ENCODE results near the gene YIPF5.

YIPF5 gene

DNA sequence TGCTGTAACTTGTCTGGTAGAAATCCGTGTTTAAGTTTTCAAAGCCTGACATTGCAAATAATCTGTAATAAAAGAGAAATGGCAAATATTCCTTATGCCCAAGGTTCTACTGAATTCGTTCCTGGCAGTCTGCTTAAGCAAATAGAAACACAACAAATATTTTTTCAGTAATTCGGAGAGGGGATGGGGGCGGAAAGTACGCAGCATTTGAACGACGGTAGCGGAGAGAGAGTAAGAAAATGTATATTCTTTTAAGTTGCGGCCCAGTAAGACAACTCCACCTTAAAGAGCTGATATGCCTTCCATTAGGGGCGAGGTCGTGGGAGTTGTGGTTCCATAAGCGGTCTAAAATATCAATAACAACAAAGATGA is 569 bp downstream of the YIPF5 start:
- peak overlapping the region; percentile 97 for H3K4me3 ChIP-seq (ENCODE audit: low read depth, low read length)
- in situ Hi-C loops (cut with HindIII; ENCODE audit: low sequenced_read_pairs), result no loop called here
- TF ChIP-seq, protein P1, sequence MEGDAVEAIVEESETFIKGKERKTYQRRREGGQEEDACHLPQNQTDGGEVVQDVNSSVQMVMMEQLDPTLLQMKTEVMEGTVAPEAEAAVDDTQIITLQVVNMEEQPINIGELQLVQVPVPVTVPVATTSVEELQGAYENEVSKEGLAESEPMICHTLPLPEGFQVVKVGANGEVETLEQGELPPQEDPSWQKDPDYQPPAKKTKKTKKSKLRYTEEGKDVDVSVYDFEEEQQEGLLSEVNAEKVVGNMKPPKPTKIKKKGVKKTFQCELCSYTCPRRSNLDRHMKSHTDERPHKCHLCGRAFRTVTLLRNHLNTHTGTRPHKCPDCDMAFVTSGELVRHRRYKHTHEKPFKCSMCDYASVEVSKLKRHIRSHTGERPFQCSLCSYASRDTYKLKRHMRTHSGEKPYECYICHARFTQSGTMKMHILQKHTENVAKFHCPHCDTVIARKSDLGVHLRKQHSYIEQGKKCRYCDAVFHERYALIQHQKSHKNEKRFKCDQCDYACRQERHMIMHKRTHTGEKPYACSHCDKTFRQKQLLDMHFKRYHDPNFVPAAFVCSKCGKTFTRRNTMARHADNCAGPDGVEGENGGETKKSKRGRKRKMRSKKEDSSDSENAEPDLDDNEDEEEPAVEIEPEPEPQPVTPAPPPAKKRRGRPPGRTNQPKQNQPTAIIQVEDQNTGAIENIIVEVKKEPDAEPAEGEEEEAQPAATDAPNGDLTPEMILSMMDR (IDR thresholded peaks at IDR 0.05; ENCODE audit: low read depth, low read length, missing control alignments), result no peak
- DNase-seq (ENCODE audit: low read depth), result no peak

DNA sequence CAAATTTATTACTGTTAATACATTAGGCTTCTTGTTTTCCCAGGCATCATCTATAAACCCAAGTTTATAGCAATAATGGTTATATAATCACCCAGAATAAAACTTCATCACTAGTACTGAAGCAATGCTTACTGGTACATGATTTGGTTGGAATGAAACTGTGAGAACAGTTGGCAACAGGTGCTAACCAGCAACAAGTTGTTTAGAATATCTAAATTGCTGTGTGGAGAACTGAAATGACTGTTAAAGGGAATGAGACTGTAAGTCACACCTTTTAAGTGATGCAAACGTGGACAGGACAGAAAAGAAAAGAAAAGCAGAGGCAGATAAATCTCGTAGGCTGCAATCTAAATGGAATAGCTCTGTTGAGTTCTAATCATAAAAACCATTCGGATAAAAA is 2.5 kb downstream of the YIPF5 start:
- no peak overlapping the region for H3K4me3 ChIP-seq (ENCODE audit: low read depth, low read length)
- in situ Hi-C loops (cut with HindIII; ENCODE audit: low sequenced_read_pairs), result no loop called here
- TF ChIP-seq, protein P1 (IDR thresholded peaks at IDR 0.05; ENCODE audit: low read depth, low read length, missing control alignments), result no peak

DNA sequence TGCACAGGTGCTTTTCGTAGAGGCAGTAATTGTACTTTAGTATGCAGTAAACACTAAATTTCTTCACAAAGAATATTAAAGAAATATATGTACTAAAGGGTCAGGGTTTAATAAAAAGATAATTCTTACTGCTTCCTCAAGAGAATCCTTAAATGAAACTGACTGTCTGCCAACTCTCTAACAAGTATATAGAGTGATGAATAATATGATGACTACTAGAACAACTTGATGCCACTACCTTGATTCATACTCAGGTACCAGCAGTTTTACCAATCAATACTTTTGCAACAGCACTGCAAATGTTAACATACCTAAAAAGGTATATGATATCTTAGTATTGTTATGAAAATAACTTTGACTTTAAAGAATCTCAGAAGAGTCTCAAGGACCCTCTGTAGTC is 3.8 kb downstream of the YIPF5 start:
- in situ Hi-C loops (cut with HindIII; ENCODE audit: low sequenced_read_pairs), result no loop called here
- TF ChIP-seq, protein P1 (IDR thresholded peaks at IDR 0.05; ENCODE audit: low read depth, low read length, missing control alignments), result no peak
- no peak overlapping the region for H3K4me3 ChIP-seq (ENCODE audit: low read depth, low read length)
- DNase-seq (ENCODE audit: low read depth), result no peak

More for the DNA sequence above, 2.5 kb downstream of the YIPF5 start:
- no peak for DNase-seq (ENCODE audit: low read depth)

DNA sequence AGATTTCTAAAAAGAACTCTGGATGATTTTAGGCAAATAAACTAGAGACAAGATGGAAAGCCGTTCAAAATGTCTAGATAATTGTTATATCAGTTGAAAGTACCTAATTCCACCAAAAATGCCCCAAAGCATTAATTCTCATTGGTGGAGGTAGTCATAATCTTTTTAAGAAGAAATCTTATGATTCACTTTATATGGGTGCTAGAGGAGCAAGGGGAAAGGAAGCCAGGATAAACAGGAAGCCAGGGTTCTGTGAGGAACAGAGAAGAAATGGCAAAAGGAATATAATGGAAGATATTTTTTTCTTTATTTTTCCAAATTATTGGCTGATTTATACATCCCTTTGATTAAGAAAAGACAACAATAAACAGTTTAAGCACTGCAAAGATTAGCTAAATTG is 7.8 kb downstream of the YIPF5 start:
- DNase-seq (ENCODE audit: low read depth), result no peak
- in situ Hi-C loops (cut with HindIII; ENCODE audit: low sequenced_read_pairs), result no loop called here
- no peak overlapping the region for H3K4me3 ChIP-seq (ENCODE audit: low read depth, low read length)
- TF ChIP-seq, protein P1 (IDR thresholded peaks at IDR 0.05; ENCODE audit: low read depth, low read length, missing control alignments), result no peak

DNA sequence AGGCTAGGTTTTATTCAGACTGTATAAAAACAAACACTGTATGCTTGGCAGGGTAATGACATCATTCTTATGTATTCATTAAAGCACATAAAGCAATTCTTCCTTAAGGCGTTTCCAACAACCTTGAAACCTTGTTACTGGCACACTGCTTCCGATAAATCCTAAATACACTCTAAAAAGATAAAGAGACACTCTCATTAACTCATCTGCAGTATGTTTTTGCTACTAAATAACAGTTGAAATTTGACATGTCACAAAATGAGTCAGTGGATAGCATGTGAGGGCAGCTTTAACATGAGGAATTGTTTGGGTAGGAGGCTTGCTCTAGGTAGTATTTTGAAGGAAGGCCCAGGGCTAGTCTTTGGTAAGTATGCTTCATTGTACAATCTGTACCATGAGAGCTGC is 13.7 kb downstream of the YIPF5 start:
- DNase-seq (ENCODE audit: low read depth), result no peak
- TF ChIP-seq, protein P1 (IDR thresholded peaks at IDR 0.05; ENCODE audit: low read depth, low read length, missing control alignments), result no peak
- no peak overlapping the region for H3K4me3 ChIP-seq (ENCODE audit: low read depth, low read length)
- in situ Hi-C loops (cut with HindIII; ENCODE audit: low sequenced_read_pairs), result no loop called here

DNA sequence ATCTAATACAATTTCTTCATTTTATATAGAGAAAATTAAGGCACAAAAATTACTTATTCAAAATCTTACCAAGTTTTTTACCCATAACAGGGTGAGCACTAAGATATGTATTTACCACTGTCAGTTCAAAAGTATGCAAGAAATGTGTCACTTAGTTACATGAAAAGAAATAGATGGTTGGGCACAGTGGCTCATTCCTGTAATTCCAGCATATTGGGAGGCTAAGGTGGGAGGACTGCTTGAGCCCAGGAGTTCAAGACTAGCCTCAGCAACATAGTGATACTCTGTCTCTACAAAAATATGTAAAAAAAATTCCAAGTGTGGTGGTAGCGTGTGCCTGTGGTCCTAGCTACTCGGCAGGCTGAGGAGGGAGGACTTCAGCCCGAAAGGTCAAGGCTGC is 19.4 kb downstream of the YIPF5 start:
- in situ Hi-C loops (cut with HindIII; ENCODE audit: low sequenced_read_pairs), result no loop called here
- no peak overlapping the region for H3K4me3 ChIP-seq (ENCODE audit: low read depth, low read length)
- TF ChIP-seq, protein P1 (IDR thresholded peaks at IDR 0.05; ENCODE audit: low read depth, low read length, missing control alignments), result no peak
- no peak for DNase-seq (ENCODE audit: low read depth)

Measured in astrocyte of the cerebellum (primary cell).